NCI-H748 treated with DMSO at 0.1 percent for 48 hours (cell line): Measurements from ENCODE around the gene SEMA4B.
"Not testable (repeated sequence)": the region's sequence is repeated elsewhere in the genome, so short reads cannot be mapped to it uniquely, and the experiment has no call there.

ENCODE experiments used
- DNase-seq: peaks from one replicate; lab custom pipeline; 2025; lab: John Stamatoyannopoulos, UW

SEMA4B gene

DNA sequence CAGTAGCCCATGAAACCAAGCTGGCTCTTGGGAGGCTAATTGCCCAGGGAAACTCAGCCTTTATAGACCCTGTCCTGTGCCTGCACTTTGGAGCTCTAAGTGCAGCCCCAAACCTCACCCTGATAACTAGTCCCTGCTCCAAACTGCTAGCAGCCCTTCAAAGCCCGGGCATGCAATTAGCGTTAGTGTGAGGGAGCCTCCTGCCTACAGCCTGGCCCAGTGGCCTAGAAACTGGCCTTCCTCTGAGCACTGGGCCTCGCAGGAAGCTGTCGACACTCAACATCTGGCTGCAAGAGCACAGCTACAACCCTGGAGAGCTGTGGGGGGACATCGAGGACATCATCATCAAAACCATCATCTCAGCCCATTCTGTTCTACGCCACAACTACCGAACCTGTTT lies 56.6 kb downstream of the SEMA4B start:
- DNase-seq = no peak

DNA sequence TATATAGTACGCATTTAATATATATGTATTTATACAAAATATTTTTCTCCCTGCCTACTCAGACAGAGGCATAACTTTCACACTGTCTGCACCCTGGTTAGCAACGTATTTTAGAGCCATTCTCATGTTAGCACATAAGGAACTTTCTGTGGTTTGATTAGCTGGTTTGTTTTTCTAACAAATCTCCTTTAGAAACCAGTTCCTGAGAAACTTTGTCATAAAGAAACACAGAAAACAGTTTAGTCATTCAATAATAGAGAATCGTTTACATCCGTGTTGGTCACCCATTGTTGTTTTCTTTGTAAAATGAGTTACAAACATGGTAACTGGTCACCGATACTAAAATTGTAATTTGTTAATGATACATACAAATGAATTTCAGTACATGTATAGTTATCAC lies 58.4 kb downstream of the SEMA4B start:
- DNase-seq = no peak

DNA sequence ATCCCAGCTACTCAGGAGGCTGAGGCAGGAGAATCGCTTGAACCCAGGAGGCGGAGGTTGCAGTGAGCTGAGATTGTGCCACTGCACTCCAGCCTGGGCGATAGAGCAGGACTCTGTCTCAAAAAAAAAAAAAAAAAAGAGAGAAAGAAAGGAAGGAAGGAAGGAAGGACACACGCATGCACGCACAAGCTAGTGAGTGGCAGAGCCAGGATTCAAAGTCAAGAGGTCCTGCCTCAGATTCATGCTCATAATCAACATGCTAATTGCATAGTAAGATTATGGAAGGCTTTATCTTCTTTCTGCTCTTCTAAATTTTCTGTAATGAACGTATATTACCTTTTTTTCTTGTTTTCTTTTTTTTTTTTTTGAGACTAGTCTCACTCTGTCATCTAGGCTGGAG lies 59.6 kb downstream of the SEMA4B start:
- not testable (repeated sequence) for DNase-seq

DNA sequence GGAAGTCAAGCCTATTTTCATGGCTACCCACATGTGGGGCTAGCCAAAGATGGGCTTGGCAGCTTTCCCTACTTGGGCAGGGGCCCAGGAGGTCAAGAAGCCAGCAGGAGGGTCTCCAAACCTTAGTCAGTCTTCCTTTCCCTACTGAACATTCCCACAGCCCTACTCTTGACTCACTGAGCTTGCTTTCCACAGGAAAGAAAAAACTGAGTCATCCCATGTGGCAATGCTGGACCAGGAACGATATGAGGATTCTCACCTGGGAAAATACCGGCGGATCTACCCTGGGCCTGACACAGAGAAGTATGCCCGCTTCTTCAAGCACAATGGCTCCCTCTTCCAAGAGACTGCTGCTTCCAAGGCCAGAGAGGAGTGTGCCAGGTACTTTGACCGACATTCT lies 60.7 kb downstream of the SEMA4B start:
- DNase-seq = no peak

DNA sequence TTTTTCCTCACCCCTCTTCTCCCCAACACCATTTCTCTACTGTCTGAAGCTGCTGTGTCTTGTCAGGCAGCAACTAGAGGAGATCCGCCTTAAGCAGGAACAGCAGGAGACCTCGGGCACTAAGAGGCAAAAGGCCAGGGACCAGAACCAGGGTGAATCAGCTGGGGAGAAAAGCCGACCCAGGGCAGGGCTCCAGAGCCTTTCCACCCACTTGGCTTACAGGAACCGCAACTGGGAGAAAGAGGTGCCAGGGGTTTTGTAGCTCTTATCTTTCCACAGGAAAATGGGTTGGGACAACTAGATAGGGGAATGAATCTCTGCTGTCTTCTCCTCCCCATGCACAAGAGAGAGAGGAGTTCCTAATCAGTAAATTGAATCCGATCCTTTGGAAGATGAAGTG lies 61.3 kb downstream of the SEMA4B start:
- no peak for DNase-seq

DNA sequence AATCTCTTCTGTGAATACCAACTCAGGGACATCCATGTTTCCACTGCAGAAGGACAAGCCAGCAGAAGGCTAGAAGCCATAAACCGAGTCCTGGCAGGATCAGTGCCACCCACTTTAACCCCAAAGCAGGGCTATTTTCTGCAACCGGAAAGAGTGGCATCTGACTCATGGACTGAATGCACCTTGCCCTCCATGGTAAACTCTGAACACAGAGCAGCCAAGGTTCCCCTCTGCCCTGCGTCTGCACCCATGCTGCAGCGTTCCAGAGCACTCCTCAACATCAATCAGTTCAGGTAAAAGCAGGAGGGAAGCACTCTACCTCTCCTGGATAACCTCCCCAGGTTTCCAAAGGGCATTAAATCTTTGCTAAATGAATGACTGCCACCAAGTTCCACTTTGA lies 63.5 kb downstream of the SEMA4B start:
- DNase-seq = no peak

DNA sequence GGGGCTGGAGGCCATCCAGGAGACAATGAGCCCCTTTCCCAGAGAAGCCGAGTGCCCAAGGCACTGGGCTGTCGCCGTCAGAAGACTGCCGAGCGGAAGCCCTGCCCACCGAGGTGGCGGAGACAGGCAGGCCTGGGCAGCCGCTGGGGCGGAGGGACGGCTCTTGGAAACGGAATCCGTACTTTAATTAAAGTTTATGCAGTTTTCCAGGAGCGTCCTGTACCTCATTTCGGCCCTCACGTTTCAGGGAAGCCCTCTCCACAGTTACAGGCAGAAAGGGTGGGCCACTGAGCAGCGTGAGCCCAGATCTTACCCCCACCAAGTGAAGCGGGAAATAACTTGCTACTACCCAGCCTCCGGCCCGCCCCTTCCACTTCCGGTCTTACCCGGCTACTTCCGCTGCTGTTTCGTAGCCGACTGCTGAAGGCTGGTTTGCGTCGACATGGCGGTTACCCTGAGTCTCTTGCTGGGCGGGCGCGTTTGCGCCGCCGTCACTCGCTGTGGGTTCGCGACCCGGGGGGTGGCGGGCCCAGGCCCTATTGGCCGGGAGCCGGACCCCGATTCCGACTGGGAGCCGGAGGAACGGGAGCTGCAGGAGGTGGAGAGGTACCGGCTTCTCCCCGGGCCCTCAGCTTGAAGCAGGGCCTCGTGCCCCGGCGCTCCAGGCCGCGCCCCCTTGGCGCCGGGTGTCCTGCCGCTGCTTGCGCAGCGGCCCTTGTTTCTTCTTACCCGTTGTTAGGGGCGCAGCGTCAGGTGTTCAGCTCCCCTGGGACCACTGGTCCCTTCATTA lies 64.3 kb downstream of the SEMA4B start, which contains the start of gene NGRN:
Gene NGRN (plus strand): TSS at position 402 of the 790 bp plus-strand sequence. CDS start 41 bp downstream, at position 443.
- peak; percentile 71 for DNase-seq

DNA sequence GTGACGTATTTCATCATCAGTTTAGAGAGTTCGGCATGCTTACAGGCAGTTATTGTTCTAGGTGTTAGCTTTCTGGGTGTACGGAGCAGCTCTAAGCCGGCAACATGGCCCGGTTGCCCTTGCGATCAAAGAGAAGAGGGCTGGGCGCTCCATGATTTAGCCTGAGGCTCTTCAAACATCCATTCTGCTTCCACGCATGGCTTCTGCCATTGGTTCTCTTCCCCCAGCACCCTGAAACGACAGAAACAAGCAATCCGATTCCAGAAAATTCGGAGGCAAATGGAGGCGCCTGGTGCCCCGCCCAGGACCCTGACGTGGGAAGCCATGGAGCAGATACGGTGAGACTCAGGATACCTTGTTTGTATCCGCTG lies 64.9 kb downstream of the SEMA4B start:
- DNase-seq = peak; percentile 47

DNA sequence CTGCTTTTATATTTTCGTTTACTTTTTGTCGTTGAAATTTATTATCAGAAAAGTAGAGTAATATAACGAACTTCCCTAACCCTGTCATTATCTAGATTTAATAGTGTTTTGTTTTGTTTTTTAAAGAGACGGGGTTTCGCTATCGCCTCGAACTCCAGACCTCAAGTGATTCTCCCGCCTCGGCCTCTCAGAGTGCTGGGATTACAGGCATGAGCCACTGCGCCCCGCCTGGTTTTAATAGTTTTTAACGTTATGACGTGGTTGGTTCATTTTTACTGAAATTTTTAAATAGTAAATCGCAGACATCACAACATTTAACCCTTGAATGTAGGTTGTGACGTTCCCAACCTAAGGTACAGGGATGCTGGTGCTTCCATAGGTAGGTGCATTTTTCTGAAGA lies 65.4 kb downstream of the SEMA4B start:
- DNase-seq = no peak

DNA sequence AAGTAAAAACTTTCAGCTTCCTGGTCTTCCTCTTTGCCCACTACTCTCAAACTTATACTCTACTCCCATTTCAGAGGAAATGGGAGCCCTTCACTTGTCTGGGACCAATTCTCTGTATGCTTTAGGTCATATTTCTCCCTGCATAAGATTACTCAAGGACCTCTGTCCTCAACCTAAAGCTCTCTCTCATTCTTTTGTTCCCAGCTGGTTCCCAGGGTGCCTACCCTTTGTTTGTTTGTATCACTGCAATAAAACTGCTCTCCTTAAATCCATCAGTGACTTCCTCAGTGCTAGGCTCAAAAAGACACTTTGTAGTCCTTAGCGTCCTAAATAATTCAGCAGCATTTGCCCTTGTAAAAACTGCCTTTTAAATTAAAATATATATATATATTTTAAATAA lies 67.3 kb downstream of the SEMA4B start:
- DNase-seq = no peak

DNA sequence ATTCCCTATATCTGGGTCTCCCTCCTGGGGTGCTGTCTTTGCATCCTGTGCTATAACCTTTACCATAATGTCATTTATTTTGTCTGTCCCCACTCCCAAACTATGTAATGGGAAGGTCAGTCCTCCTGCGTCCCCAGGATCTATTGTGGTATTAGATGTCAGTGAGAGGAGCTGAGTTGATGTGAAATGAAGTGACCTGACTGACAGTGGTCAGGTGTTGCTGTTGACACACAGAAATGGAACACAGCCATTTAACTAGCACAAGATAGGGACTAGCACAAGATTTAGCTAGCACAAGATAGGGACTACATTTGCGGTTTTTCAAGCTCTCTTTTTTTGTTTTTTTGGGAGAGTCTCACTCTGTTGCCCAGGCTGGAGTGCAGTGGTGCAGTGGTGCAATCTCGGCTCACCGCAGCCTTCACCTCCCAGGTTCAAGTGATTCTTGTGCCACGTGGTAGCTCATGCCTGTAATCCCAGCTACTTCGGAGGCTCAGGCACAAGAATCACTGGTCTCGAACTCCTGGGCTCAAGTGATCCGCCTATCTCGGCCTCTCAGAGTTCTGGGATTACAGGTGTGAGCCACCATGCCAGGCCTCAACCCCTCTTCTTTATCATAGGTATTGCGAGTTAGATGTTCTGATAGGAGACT lies 69.5 kb downstream of the SEMA4B start:
- DNase-seq = no peak

DNA sequence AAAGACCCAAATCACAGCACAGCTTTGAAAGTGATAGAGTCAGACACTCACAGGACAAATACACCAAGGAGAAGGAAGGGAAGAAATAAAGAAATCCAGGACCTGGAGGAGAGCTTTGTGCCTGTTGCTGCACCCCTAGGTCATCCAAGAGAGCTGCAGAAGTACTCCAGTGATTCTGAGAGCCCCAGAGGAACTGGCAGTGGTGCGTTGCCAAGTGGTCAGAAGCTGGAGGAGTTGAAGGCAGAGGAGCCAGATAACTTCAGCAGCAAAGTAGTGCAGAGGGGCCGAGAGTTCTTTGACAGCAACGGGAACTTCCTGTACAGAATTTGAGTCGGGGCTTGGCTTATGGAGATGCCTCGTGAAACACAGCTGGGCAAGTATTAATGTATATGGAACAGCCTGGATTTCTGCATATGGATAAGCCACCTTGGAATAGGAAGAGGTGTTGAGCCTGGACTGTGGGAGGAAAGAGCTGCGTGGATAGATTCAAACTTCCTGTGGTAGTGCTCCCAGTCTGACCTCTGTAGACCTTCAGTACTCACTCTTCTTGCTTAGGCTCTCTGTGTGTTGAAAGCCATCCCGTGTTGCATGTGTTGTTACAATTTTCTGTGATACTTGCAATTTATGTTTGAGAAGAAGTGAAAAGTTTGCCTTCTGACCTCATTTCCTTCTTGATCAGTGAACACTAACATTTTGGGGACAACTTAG lies 70.5 kb downstream of the SEMA4B start:
- DNase-seq = no peak

DNA sequence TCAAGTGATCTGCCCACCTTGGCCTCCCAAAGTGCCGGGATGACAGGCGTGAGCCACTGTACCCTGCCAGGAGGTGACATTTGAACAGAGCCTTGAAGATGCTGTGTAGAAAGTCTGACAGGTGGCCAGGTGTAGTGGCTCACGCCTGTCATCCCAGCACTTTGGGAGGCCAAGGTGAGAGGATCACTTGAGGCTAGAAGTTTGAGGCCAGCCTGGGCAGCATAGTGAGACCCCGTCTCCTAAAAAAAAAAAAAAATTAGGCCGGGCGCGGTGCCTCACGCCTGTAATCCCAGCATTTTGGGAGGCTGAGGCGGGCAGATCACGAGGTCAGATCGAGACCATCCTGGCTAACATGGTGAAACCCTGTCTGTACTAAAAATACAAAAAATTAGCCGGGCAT lies 77.3 kb downstream of the SEMA4B start:
- DNase-seq = not testable (repeated sequence)
